WTC11 (cell line): ENCODE measurements around the gene TWIST2. TPM values are rescaled to one million over a fixed set of nuclear protein-coding genes. Genes with fewer than 3 reads are reported as not detected.

ENCODE experiments used
- ATAC-seq: fragments of 200-7000 bp; cut with Tn5 transposase; 2 replicates; pipeline ENCODE4 v1.10.0; 2021; ENCODE audit warnings: mild to moderate bottlenecking, moderate library complexity
- CTCF ChIA-PET: fragments of 300-600 bp; sonication (Branson Sonifier 250); formaldehyde crosslinking; loops from one replicate; lab custom pipeline; 2021; ENCODE audit warnings: antibody characterized with exemption; lab: Charles Lee
- POLR2A ChIA-PET: fragments of 350-600 bp; sonication (Branson Sonifier 250); formaldehyde crosslinking; loops from one replicate; lab custom pipeline; 2021; ENCODE audit warnings: antibody characterized with exemption; lab: Charles Lee
- DNase-seq: peaks from one replicate; pipeline ENCODE4 v3.0.0; 2021; ENCODE audit warnings: low spot score
- H3K27ac Mint-ChIP-seq: 2 replicates; pipeline ENCODE4 v1.8.0; 2021; ENCODE audit warnings: mixed read lengths
- H3K27me3 Mint-ChIP-seq: 2 replicates; pipeline ENCODE4 v1.8.0; 2021; ENCODE audit warnings: low read depth, mild to moderate bottlenecking, moderate library complexity, mixed read lengths
- H3K36me3 Mint-ChIP-seq: 2 replicates; pipeline ENCODE4 v1.8.0; 2021; ENCODE audit warnings: mixed read lengths
- H3K4me1 Mint-ChIP-seq: 2 replicates; pipeline ENCODE4 v1.8.0; 2022; ENCODE audit warnings: mixed read lengths
- H3K4me3 Mint-ChIP-seq: 2 replicates; pipeline ENCODE4 v1.8.0; 2021; ENCODE audit warnings: mild to moderate bottlenecking, moderate library complexity, mixed read lengths
- H3K9me3 Mint-ChIP-seq: 2 replicates; pipeline ENCODE4 v1.8.0; 2021; ENCODE audit warnings: mixed read lengths
- ATF6 ChIP-seq: sonication (generic); formaldehyde crosslinking; IDR thresholded peaks from 2 replicates; pipeline ENCODE4 v1.8.1; 2023; ENCODE audit warnings: mild to moderate bottlenecking, missing genetic modification reagents
- EMX1 ChIP-seq: fragments of 250-450 bp; sonication (Bioruptor Pico); IDR thresholded peaks from 2 replicates; pipeline ENCODE4 v1.8.0; 2021; ENCODE audit warnings: mild to moderate bottlenecking
- HMGA2 ChIP-seq: fragments of 250-450 bp; sonication (Bioruptor Pico); IDR thresholded peaks from 2 replicates; pipeline ENCODE4 v1.4.0; 2021; ENCODE audit warnings: mild to moderate bottlenecking, moderate library complexity
- IRF2 ChIP-seq: sonication (generic); formaldehyde crosslinking; IDR thresholded peaks from 2 replicates; pipeline ENCODE4 v1.8.0; 2022; ENCODE audit warnings: low read depth, missing genetic modification reagents, borderline replicate concordance
- JAZF1 ChIP-seq: fragments of 250-450 bp; sonication (Bioruptor Pico); IDR thresholded peaks from 2 replicates; pipeline ENCODE4 v1.9.0; 2021; ENCODE audit warnings: moderate library complexity, mild to moderate bottlenecking, inconsistent platforms
- JUN ChIP-seq: sonication (generic); formaldehyde crosslinking; IDR thresholded peaks from 2 replicates; pipeline ENCODE4 v1.8.0; 2023; ENCODE audit warnings: mild to moderate bottlenecking, missing genetic modification reagents
- KAT7 ChIP-seq: sonication (generic); formaldehyde crosslinking; IDR thresholded peaks from 2 replicates; pipeline ENCODE4 v1.8.1; 2023; ENCODE audit warnings: missing genetic modification reagents, mild to moderate bottlenecking, borderline replicate concordance
- NFYB ChIP-seq: sonication (generic); formaldehyde crosslinking; conservative IDR thresholded peaks from 2 replicates; pipeline ENCODE4 v1.8.0; 2022; ENCODE audit warnings: low read depth, missing genetic modification reagents
- RELA ChIP-seq: sonication (generic); formaldehyde crosslinking; IDR thresholded peaks from 2 replicates; pipeline ENCODE4 v1.8.1; 2022; ENCODE audit warnings: missing genetic modification reagents, mild to moderate bottlenecking, borderline replicate concordance
- SOX15 ChIP-seq: fragments of 250-450 bp; sonication (Bioruptor Pico); IDR thresholded peaks from 2 replicates; pipeline ENCODE4 v1.9.0; 2021; ENCODE audit warnings: mild to moderate bottlenecking
- USF2 ChIP-seq: sonication (generic); formaldehyde crosslinking; IDR thresholded peaks from 2 replicates; pipeline ENCODE4 v1.8.1; 2023; ENCODE audit warnings: mild to moderate bottlenecking, missing genetic modification reagents, moderate library complexity
- ZBTB21 ChIP-seq: sonication (generic); formaldehyde crosslinking; IDR thresholded peaks from 2 replicates; pipeline ENCODE4 v1.8.1; 2023; ENCODE audit warnings: mild to moderate bottlenecking, missing genetic modification reagents, borderline replicate concordance
- ZNF232 ChIP-seq: sonication (generic); formaldehyde crosslinking; IDR thresholded peaks from 2 replicates; pipeline ENCODE4 v1.8.0; 2022; ENCODE audit warnings: mild to moderate bottlenecking, missing genetic modification reagents
- ZNF671 ChIP-seq: fragments of 250-450 bp; sonication (Bioruptor Pico); IDR thresholded peaks from 2 replicates; pipeline ENCODE4 v1.8.0; 2021; ENCODE audit warnings: mild to moderate bottlenecking
- total RNA-seq: library from RNA; stranded (reverse); gene quantifications from 3 replicates; pipeline ENCODE4 v1.2.3, GENCODE V29; 2021
- TF ChIP-seq, protein P1 (sequence below): sonication (generic); formaldehyde crosslinking; conservative IDR thresholded peaks from 2 replicates; pipeline ENCODE4 v1.8.1; 2022; ENCODE audit warnings: mild to moderate bottlenecking, missing genetic modification reagents
- TF ChIP-seq, protein P2 (sequence below): fragments of 250-450 bp; sonication (Bioruptor Pico); conservative IDR thresholded peaks from 2 replicates; pipeline ENCODE4 v1.9.0; 2021; ENCODE audit warnings: mild to moderate bottlenecking
- TF ChIP-seq, protein P3 (sequence below): sonication (generic); formaldehyde crosslinking; IDR thresholded peaks from 2 replicates; pipeline ENCODE4 v1.8.1; 2022; ENCODE audit warnings: low read depth, missing genetic modification reagents, borderline replicate concordance
- TF ChIP-seq, protein P4 (sequence below): sonication (generic); formaldehyde crosslinking; IDR thresholded peaks from 2 replicates; pipeline ENCODE4 v1.8.1; 2022; ENCODE audit warnings: mild to moderate bottlenecking, moderate library complexity, missing genetic modification reagents
- TF ChIP-seq, protein P5 (sequence below): fragments of 250-450 bp; sonication (Bioruptor Pico); IDR thresholded peaks from 2 replicates; pipeline ENCODE4 v1.8.0; 2021; ENCODE audit warnings: mild to moderate bottlenecking
- TF ChIP-seq, protein P6 (sequence below): sonication (generic); formaldehyde crosslinking; IDR thresholded peaks from 2 replicates; pipeline ENCODE4 v1.8.1; 2023; ENCODE audit warnings: mild to moderate bottlenecking, missing genetic modification reagents
- TF ChIP-seq, protein P7 (sequence below): sonication (generic); formaldehyde crosslinking; IDR thresholded peaks from 2 replicates; pipeline ENCODE4 v1.8.0; 2022; ENCODE audit warnings: mild to moderate bottlenecking, missing genetic modification reagents
- TF ChIP-seq, protein P8 (sequence below): sonication (generic); formaldehyde crosslinking; IDR thresholded peaks from 2 replicates; pipeline ENCODE4 v1.8.1; 2022; ENCODE audit warnings: mild to moderate bottlenecking, missing genetic modification reagents, moderate library complexity, borderline replicate concordance

Gene TWIST2
- total RNA-seq, 1 experiment from 2014 or later: 5.7 TPM

GRCh38 chr2:238861013-238861730 lies 13.3 kb downstream of the TWIST2 start (continued):
- TF ChIP-seq USF2 (CRISPR knock-in tag): no peak
- no peak for TF ChIP-seq SOX15 (CRISPR knock-in tag)
- TF ChIP-seq, protein P1, sequence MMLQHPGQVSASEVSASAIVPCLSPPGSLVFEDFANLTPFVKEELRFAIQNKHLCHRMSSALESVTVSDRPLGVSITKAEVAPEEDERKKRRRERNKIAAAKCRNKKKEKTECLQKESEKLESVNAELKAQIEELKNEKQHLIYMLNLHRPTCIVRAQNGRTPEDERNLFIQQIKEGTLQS (CRISPR knock-in tag): no peak
- no peak for TF ChIP-seq HMGA2 (CRISPR knock-in tag)
- TF ChIP-seq, protein P2, sequence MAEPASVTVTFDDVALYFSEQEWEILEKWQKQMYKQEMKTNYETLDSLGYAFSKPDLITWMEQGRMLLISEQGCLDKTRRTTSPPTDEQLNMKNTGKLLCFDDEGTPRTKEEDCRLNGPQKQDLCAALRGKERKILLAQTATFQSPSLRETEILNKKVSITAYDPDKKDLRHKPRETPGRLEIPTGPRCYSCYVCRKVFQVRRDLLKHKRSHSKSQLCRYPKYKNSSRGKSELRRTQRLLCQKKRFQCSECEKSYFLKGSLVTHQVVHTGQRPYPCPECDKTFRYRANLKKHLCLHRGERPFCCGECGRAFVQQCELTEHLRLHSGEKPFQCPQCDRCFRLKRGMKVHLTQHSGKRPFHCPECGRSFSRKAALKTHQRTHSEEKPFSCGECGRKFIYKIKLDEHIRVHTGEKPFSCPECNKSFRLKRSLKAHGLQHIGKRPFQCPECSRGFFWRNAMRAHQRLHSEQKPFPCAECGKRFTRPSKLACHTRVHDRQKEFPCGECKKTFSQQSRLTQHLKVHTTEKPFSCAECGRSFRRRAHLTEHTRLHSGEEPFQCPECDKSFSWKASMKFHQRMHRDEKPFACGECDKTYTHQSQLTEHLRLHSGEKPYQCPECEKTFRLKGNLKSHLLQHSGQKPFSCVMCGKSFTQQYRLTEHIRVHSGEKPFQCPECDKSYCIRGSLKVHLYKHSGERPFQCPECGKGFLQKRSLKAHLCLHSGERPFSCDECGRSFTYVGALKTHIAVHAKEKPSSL (CRISPR knock-in tag): no peak
- TF ChIP-seq IRF2 (CRISPR knock-in tag): no peak
- TF ChIP-seq, protein P3, sequence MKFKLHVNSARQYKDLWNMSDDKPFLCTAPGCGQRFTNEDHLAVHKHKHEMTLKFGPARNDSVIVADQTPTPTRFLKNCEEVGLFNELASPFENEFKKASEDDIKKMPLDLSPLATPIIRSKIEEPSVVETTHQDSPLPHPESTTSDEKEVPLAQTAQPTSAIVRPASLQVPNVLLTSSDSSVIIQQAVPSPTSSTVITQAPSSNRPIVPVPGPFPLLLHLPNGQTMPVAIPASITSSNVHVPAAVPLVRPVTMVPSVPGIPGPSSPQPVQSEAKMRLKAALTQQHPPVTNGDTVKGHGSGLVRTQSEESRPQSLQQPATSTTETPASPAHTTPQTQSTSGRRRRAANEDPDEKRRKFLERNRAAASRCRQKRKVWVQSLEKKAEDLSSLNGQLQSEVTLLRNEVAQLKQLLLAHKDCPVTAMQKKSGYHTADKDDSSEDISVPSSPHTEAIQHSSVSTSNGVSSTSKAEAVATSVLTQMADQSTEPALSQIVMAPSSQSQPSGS (CRISPR knock-in tag): no peak
- TF ChIP-seq KAT7 (CRISPR knock-in tag): no peak
- no peak for TF ChIP-seq ZNF232 (CRISPR knock-in tag)
- no peak for TF ChIP-seq JUN (CRISPR knock-in tag)

DNA sequence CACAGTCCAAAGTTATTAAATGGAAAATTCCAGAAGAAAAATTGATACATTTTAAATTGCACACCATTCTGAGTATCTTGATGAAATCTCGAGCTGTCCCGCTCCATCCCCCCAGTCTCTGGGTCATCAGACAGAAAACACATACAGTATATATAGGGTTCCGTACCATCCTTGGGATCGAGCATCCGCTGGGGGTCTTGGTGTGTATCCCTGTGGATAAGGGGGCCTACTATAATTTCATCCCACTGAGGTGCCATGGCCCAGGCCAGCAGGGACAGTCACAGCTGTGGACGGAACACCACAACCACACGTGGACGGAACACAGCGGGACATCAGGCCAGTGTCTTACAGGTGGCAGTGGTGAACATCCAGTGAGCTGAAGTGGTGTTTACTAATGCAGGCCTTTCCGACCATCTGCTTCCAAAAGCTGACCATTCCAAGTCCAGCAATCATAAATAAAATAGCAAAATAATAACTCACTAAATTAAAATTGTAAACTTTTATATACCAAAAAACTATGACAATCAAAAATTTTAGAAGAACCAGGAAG lies 14.0 kb downstream of the TWIST2 start:
- no peak for DNase-seq
- TF ChIP-seq, protein P4, sequence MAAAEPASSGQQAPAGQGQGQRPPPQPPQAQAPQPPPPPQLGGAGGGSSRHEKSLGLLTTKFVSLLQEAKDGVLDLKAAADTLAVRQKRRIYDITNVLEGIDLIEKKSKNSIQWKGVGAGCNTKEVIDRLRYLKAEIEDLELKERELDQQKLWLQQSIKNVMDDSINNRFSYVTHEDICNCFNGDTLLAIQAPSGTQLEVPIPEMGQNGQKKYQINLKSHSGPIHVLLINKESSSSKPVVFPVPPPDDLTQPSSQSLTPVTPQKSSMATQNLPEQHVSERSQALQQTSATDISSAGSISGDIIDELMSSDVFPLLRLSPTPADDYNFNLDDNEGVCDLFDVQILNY (CRISPR knock-in tag): no peak
- TF ChIP-seq ZNF671 (CRISPR knock-in tag) (no peak), SOX15 (CRISPR knock-in tag) (no peak), JAZF1 (CRISPR knock-in tag) (no peak), EMX1 (CRISPR knock-in tag) (no peak), JUN (CRISPR knock-in tag) (no peak), NFYB (CRISPR knock-in tag) (no peak), ZBTB21 (no peak), RELA (CRISPR knock-in tag) (no peak), ATF6 (CRISPR knock-in tag) (no peak)
- TF ChIP-seq, protein P5, sequence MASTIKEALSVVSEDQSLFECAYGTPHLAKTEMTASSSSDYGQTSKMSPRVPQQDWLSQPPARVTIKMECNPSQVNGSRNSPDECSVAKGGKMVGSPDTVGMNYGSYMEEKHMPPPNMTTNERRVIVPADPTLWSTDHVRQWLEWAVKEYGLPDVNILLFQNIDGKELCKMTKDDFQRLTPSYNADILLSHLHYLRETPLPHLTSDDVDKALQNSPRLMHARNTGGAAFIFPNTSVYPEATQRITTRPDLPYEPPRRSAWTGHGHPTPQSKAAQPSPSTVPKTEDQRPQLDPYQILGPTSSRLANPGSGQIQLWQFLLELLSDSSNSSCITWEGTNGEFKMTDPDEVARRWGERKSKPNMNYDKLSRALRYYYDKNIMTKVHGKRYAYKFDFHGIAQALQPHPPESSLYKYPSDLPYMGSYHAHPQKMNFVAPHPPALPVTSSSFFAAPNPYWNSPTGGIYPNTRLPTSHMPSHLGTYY (CRISPR knock-in tag): no peak
- TF ChIP-seq, protein P6, sequence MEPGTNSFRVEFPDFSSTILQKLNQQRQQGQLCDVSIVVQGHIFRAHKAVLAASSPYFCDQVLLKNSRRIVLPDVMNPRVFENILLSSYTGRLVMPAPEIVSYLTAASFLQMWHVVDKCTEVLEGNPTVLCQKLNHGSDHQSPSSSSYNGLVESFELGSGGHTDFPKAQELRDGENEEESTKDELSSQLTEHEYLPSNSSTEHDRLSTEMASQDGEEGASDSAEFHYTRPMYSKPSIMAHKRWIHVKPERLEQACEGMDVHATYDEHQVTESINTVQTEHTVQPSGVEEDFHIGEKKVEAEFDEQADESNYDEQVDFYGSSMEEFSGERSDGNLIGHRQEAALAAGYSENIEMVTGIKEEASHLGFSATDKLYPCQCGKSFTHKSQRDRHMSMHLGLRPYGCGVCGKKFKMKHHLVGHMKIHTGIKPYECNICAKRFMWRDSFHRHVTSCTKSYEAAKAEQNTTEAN (CRISPR knock-in tag): no peak
- TF ChIP-seq, protein P7, sequence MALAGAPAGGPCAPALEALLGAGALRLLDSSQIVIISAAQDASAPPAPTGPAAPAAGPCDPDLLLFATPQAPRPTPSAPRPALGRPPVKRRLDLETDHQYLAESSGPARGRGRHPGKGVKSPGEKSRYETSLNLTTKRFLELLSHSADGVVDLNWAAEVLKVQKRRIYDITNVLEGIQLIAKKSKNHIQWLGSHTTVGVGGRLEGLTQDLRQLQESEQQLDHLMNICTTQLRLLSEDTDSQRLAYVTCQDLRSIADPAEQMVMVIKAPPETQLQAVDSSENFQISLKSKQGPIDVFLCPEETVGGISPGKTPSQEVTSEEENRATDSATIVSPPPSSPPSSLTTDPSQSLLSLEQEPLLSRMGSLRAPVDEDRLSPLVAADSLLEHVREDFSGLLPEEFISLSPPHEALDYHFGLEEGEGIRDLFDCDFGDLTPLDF (CRISPR knock-in tag): no peak
- TF ChIP-seq, protein P8, sequence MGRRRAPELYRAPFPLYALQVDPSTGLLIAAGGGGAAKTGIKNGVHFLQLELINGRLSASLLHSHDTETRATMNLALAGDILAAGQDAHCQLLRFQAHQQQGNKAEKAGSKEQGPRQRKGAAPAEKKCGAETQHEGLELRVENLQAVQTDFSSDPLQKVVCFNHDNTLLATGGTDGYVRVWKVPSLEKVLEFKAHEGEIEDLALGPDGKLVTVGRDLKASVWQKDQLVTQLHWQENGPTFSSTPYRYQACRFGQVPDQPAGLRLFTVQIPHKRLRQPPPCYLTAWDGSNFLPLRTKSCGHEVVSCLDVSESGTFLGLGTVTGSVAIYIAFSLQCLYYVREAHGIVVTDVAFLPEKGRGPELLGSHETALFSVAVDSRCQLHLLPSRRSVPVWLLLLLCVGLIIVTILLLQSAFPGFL: no peak

More for the DNA sequence above, 14.0 kb downstream of the TWIST2 start:
- POLR2A ChIA-PET: no interaction called here
- no peaks in the 10 kb centered on the region for H3K36me3 Mint-ChIP-seq
- H3K9me3 Mint-ChIP-seq: no peaks in the 10 kb centered on the region
- H3K4me1 Mint-ChIP-seq: peaks cover 11% of the 10 kb centered on the region
- H3K27ac Mint-ChIP-seq: no peak overlapping the region
- ATAC-seq: no peak
- no peaks in the 10 kb centered on the region for H3K27me3 Mint-ChIP-seq
- CTCF ChIA-PET: interaction anchor here (1.1 to 1.7 kb wide), 2 partner anchors 13 kb away, joined by 3 to 6 read pairs; no protein-coding TSS in a partner anchor
- no peak overlapping the region for H3K4me3 Mint-ChIP-seq
